ENCODE data around the gene BRD4. TPM values are rescaled to one million over a fixed set of nuclear protein-coding genes. Genes with fewer than 3 reads are reported as not detected.
A peak's percentile ranks its signal among the peaks of the same experiment; 100 is the strongest.

Gene BRD4
- total RNA-seq, 1 donor from 2014 or later = 109 TPM

- Mint-ChIP-seq H3K27ac (no peak overlapping the region), H3K4me1 (peaks cover 11% of the 10 kb centered on the region), H3K27me3 (no peaks in the 10 kb centered on the region), H3K9me3 (no peaks in the 10 kb centered on the region), H3K36me3 (ENCODE audit: low read depth) (peaks cover 53% of the 10 kb centered on the region), H3K4me3 (no peak overlapping the region)
- intact Hi-C loops (cut with micrococcal nuclease) = no loop called here
- no peak for DNase-seq
Observed at GRCh38 chr19:15269806-15270205, 62.5 kb downstream of the BRD4 start.

- no peak overlapping the region for H3K27ac Mint-ChIP-seq
- H3K36me3 Mint-ChIP-seq (ENCODE audit: low read depth) = peaks cover 61% of the 10 kb centered on the region
- peaks cover 8% of the 10 kb centered on the region for H3K4me1 Mint-ChIP-seq
- H3K9me3 Mint-ChIP-seq = no peaks in the 10 kb centered on the region
- no peak overlapping the region for H3K4me3 Mint-ChIP-seq
- intact Hi-C loops (cut with micrococcal nuclease) = no loop called here
- no peaks in the 10 kb centered on the region for H3K27me3 Mint-ChIP-seq
- DNase-seq = no peak
Observed at GRCh38 chr19:15268928-15269253, 63.4 kb downstream of the BRD4 start.

GRCh38 chr19:15268192-15268927, 64.0 kb downstream of the BRD4 start:
- H3K4me1 Mint-ChIP-seq = peaks cover 8% of the 10 kb centered on the region
- peaks cover 64% of the 10 kb centered on the region for H3K36me3 Mint-ChIP-seq (ENCODE audit: low read depth)
- intact Hi-C loops (cut with micrococcal nuclease) = no loop called here
- H3K9me3 Mint-ChIP-seq = no peaks in the 10 kb centered on the region
- no peaks in the 10 kb centered on the region for H3K27me3 Mint-ChIP-seq
- DNase-seq = no peak
- H3K27ac Mint-ChIP-seq = no peak overlapping the region
- no peak overlapping the region for H3K4me3 Mint-ChIP-seq

- peak overlapping the region; percentile 32 for H3K27ac Mint-ChIP-seq
- intact Hi-C loops (cut with micrococcal nuclease) = loop anchor here (2.0 kb wide), 1 partner anchor 112 kb away; the partner anchor contains the start of gene AKAP8
- H3K9me3 Mint-ChIP-seq = no peaks in the 10 kb centered on the region
- no peaks in the 10 kb centered on the region for H3K27me3 Mint-ChIP-seq
- no peak overlapping the region for H3K4me3 Mint-ChIP-seq
- H3K4me1 Mint-ChIP-seq = peaks cover 7% of the 10 kb centered on the region
- peaks cover 63% of the 10 kb centered on the region for H3K36me3 Mint-ChIP-seq (ENCODE audit: low read depth)
- DNase-seq = no peak
Observed at GRCh38 chr19:15266683-15267082, 65.7 kb downstream of the BRD4 start.

GRCh38 chr19:15265850-15266248, 66.5 kb downstream of the BRD4 start:
- H3K4me1 Mint-ChIP-seq = peaks cover 2% of the 10 kb centered on the region
- H3K36me3 Mint-ChIP-seq (ENCODE audit: low read depth) = peaks cover 63% of the 10 kb centered on the region
- H3K27ac Mint-ChIP-seq = peak overlapping the region; percentile 29
- intact Hi-C loops (cut with micrococcal nuclease) = loop anchor here (2.0 kb wide), 1 partner anchor 113 kb away; the partner anchor contains the start of gene AKAP8
- H3K4me3 Mint-ChIP-seq = no peak overlapping the region
- H3K9me3 Mint-ChIP-seq = no peaks in the 10 kb centered on the region
- DNase-seq = no peak
- H3K27me3 Mint-ChIP-seq = no peaks in the 10 kb centered on the region

GRCh38 chr19:15265214-15265849, 67.0 kb downstream of the BRD4 start:
- peaks cover 64% of the 10 kb centered on the region for H3K36me3 Mint-ChIP-seq (ENCODE audit: low read depth)
- intact Hi-C loops (cut with micrococcal nuclease) = no loop called here
- no peak for DNase-seq
- H3K27me3 Mint-ChIP-seq = no peaks in the 10 kb centered on the region
- H3K27ac Mint-ChIP-seq = peak overlapping the region; percentile 29
- H3K4me1 Mint-ChIP-seq = peaks cover 2% of the 10 kb centered on the region
- H3K9me3 Mint-ChIP-seq = no peaks in the 10 kb centered on the region
- no peak overlapping the region for H3K4me3 Mint-ChIP-seq

- Mint-ChIP-seq H3K27ac (no peak overlapping the region), H3K4me3 (no peak overlapping the region), H3K9me3 (no peaks in the 10 kb centered on the region), H3K27me3 (no peaks in the 10 kb centered on the region), H3K36me3 (ENCODE audit: low read depth) (peaks cover 60% of the 10 kb centered on the region), H3K4me1 (peaks cover 2% of the 10 kb centered on the region)
- no peak for DNase-seq
- intact Hi-C loops (cut with micrococcal nuclease) = loop anchor here (1.0 kb wide), 1 partner anchor 291 kb away; no protein-coding TSS in a partner anchor
Observed at GRCh38 chr19:15264933-15265206, 67.5 kb downstream of the BRD4 start.

GRCh38 chr19:15264061-15264932, 68.0 kb downstream of the BRD4 start:
- intact Hi-C loops (cut with micrococcal nuclease) = loop anchor here (1.0 kb wide), 1 partner anchor 292 kb away; no protein-coding TSS in a partner anchor
- H3K27me3 Mint-ChIP-seq = no peaks in the 10 kb centered on the region
- no peaks in the 10 kb centered on the region for H3K9me3 Mint-ChIP-seq
- peak; percentile 92 for DNase-seq
- no peak overlapping the region for H3K4me3 Mint-ChIP-seq
- H3K4me1 Mint-ChIP-seq = peaks cover 2% of the 10 kb centered on the region
- peaks cover 59% of the 10 kb centered on the region for H3K36me3 Mint-ChIP-seq (ENCODE audit: low read depth)
- H3K27ac Mint-ChIP-seq = no peak overlapping the region

GRCh38 chr19:15263361-15263985, 68.9 kb downstream of the BRD4 start:
- Mint-ChIP-seq H3K9me3 (no peaks in the 10 kb centered on the region), H3K4me1 (peaks cover 2% of the 10 kb centered on the region), H3K4me3 (no peak overlapping the region), H3K27ac (peak overlapping the region; percentile 11), H3K27me3 (no peaks in the 10 kb centered on the region), H3K36me3 (ENCODE audit: low read depth) (peaks cover 62% of the 10 kb centered on the region)
- DNase-seq = no peak
- intact Hi-C loops (cut with micrococcal nuclease) = no loop called here

- intact Hi-C loops (cut with micrococcal nuclease) = no loop called here
- H3K27me3 Mint-ChIP-seq = no peaks in the 10 kb centered on the region
- H3K27ac Mint-ChIP-seq = no peak overlapping the region
- DNase-seq = no peak
- H3K9me3 Mint-ChIP-seq = no peaks in the 10 kb centered on the region
- H3K36me3 Mint-ChIP-seq (ENCODE audit: low read depth) = peaks cover 59% of the 10 kb centered on the region
- no peak overlapping the region for H3K4me3 Mint-ChIP-seq
- no peaks in the 10 kb centered on the region for H3K4me1 Mint-ChIP-seq
Observed at GRCh38 chr19:15262011-15262410, 70.3 kb downstream of the BRD4 start.

GRCh38 chr19:15260939-15261338, 71.4 kb downstream of the BRD4 start:
- DNase-seq = no peak
- peaks cover 59% of the 10 kb centered on the region for H3K36me3 Mint-ChIP-seq (ENCODE audit: low read depth)
- intact Hi-C loops (cut with micrococcal nuclease) = no loop called here
- H3K4me3 Mint-ChIP-seq = no peak overlapping the region
- H3K27me3 Mint-ChIP-seq = no peaks in the 10 kb centered on the region
- no peaks in the 10 kb centered on the region for H3K4me1 Mint-ChIP-seq
- H3K9me3 Mint-ChIP-seq = no peaks in the 10 kb centered on the region
- peak overlapping the region; percentile 34 for H3K27ac Mint-ChIP-seq

GRCh38 chr19:15259907-15260306, 72.4 kb downstream of the BRD4 start:
- Mint-ChIP-seq H3K27ac (no peak overlapping the region), H3K4me3 (no peak overlapping the region), H3K4me1 (no peaks in the 10 kb centered on the region), H3K36me3 (ENCODE audit: low read depth) (peaks cover 62% of the 10 kb centered on the region), H3K27me3 (no peaks in the 10 kb centered on the region), H3K9me3 (no peaks in the 10 kb centered on the region)
- DNase-seq = no peak
- intact Hi-C loops (cut with micrococcal nuclease) = no loop called here

GRCh38 chr19:15257782-15258181, 74.6 kb downstream of the BRD4 start:
- Mint-ChIP-seq H3K4me3 (no peak overlapping the region), H3K9me3 (no peaks in the 10 kb centered on the region), H3K27me3 (no peaks in the 10 kb centered on the region), H3K27ac (no peak overlapping the region), H3K4me1 (no peaks in the 10 kb centered on the region), H3K36me3 (ENCODE audit: low read depth) (peaks cover 60% of the 10 kb centered on the region)
- intact Hi-C loops (cut with micrococcal nuclease) = no loop called here
- no peak for DNase-seq

Measured in activated CD4-positive, alpha-beta T cell treated with anti-CD3 and anti-CD28 coated beads, Interleukin-2, amount 10 ng/mL, durations not matched to agents 24 days and 14 days (primary cell).